IMR-90 (cell line): ENCODE data around the gene CARD8. TPM values are rescaled to one million over a fixed set of nuclear protein-coding genes. Genes with fewer than 3 reads are reported as not detected.

ENCODE experiments used
- ATAC-seq: fragments of 200-7000 bp; cut with Tn5 transposase; 2 replicates; pipeline ENCODE4 v1.9.1; 2020; ENCODE audit warnings: low read depth, mild to moderate bottlenecking, moderate library complexity
- BruUV-seq: library from RNA; stranded (reverse); fragments of 400-500 nt; replicated peaks from 2 replicates; lab custom pipeline; 2021; lab: Mats Ljungman, UMichigan
- CTCF ChIA-PET: fragments of 300-600 bp; formaldehyde crosslinking; extraction: SDS; loops from one replicate; lab custom pipeline; 2021; ENCODE audit warnings: antibody characterized with exemption; lab: Yijun Ruan, JAX
- POLR2A ChIA-PET: fragments of 300-600 bp; sonication (Branson Sonifier 250); formaldehyde crosslinking; loops from one replicate; lab custom pipeline; 2022; ENCODE audit warnings: antibody characterized with exemption; ENCODE audit not compliant: unreplicated experiment; lab: Charles Lee
- DNase-seq: peaks from one replicate; pipeline ENCODE4 v3.0.0; 2013
- H2AFZ ChIP-seq: replicated peaks from 2 replicates; pipeline ENCODE3; 2013; ENCODE audit warnings: low read length, mild to moderate bottlenecking; ENCODE audit not compliant: poor library complexity
- H2AK5ac ChIP-seq: 2 replicates; pipeline ENCODE4 v1.6.1; 2013; ENCODE audit warnings: low read depth, low read length, inconsistent platforms
- H2AK9ac ChIP-seq: replicated peaks from 2 replicates; pipeline ENCODE3; 2013; ENCODE audit warnings: mild to moderate bottlenecking, low read depth, low read length, moderate library complexity; ENCODE audit not compliant: poor library complexity
- H2BK120ac ChIP-seq: 2 replicates; pipeline ENCODE4 v1.6.1; 2013; ENCODE audit warnings: low read depth, low read length, inconsistent platforms
- H2BK15ac ChIP-seq: 3 replicates; pipeline ENCODE4 v1.6.1; 2013; ENCODE audit warnings: low read depth, low read length, inconsistent platforms
- H2BK20ac ChIP-seq: 2 replicates; pipeline ENCODE4 v1.6.1; 2013; ENCODE audit warnings: low read depth, mild to moderate bottlenecking, inconsistent platforms, low read length, moderate library complexity
- H2BK5ac ChIP-seq: 2 replicates; pipeline ENCODE4 v1.6.1; 2013; ENCODE audit warnings: mild to moderate bottlenecking, low read depth, low read length, inconsistent platforms; ENCODE audit not compliant: poor library complexity, severe bottlenecking
- H3K14ac ChIP-seq: replicated peaks from 2 replicates; pipeline ENCODE4 v1.6.1; 2013; ENCODE audit warnings: low read depth, low read length, inconsistent platforms
- H3K18ac ChIP-seq: 2 replicates; pipeline ENCODE4 v1.6.1; 2013; ENCODE audit warnings: low read depth, low read length, control low read depth
- H3K23ac ChIP-seq: 2 replicates; pipeline ENCODE4 v1.6.1; 2013; ENCODE audit warnings: low read depth, low read length, inconsistent platforms
- H3K27ac ChIP-seq: 2 replicates; pipeline ENCODE4 v1.5.1; 2013; ENCODE audit warnings: mild to moderate bottlenecking, control low read depth, low read length; ENCODE audit not compliant: insufficient read depth
- H3K27me3 ChIP-seq: 2 replicates; pipeline ENCODE4 v1.6.1; 2013; ENCODE audit warnings: low read length; ENCODE audit not compliant: control insufficient read depth, insufficient read depth
- H3K36me3 ChIP-seq: 2 replicates; pipeline ENCODE4 v1.6.1; 2013; ENCODE audit warnings: low read length, mixed read lengths; ENCODE audit not compliant: control insufficient read depth, insufficient read depth
- H3K4ac ChIP-seq: 2 replicates; pipeline ENCODE4 v1.6.1; 2013; ENCODE audit warnings: low read depth, low read length, inconsistent platforms
- H3K4me1 ChIP-seq: 2 replicates; pipeline ENCODE4 v1.6.1; 2013; ENCODE audit warnings: low read length, mixed read lengths; ENCODE audit not compliant: control insufficient read depth, insufficient read depth
- H3K4me2 ChIP-seq: 2 replicates; pipeline ENCODE4 v1.6.1; 2013; ENCODE audit warnings: low read depth, mild to moderate bottlenecking, control low read depth, low read length, moderate library complexity
- H3K4me3 ChIP-seq: 2 replicates; pipeline ENCODE4 v1.5.1; 2013; ENCODE audit warnings: low read depth, mild to moderate bottlenecking, control low read depth, low read length, moderate library complexity; ENCODE audit not compliant: insufficient read depth
- H3K56ac ChIP-seq: 2 replicates; pipeline ENCODE4 v1.6.1; 2013; ENCODE audit warnings: low read length, inconsistent platforms; ENCODE audit not compliant: insufficient read depth; ENCODE audit errors: extremely low read depth
- H3K79me1 ChIP-seq, 2 experiments: 2 replicates each; pipeline ENCODE4 v1.6.1; 2013; ENCODE audit warnings: low read length in 2 of 2, inconsistent platforms in 1 of 2, low read depth in 1 of 2
- H3K9ac ChIP-seq: 2 replicates; pipeline ENCODE4 v1.6.1; 2013; ENCODE audit warnings: low read depth, low read length, control low read depth
- H3K9me1 ChIP-seq: 2 replicates; pipeline ENCODE4 v1.6.1; 2013; ENCODE audit warnings: low read length, inconsistent platforms; ENCODE audit not compliant: insufficient read depth
- H3K9me3 ChIP-seq: 2 replicates; pipeline ENCODE4 v1.6.1; 2013; ENCODE audit warnings: low read length; ENCODE audit not compliant: control insufficient read depth, insufficient read depth
- H4K20me1 ChIP-seq: 2 replicates; pipeline ENCODE4 v1.6.1; 2013; ENCODE audit warnings: low read length, inconsistent platforms; ENCODE audit not compliant: insufficient read depth
- H4K5ac ChIP-seq: 2 replicates; pipeline ENCODE4 v1.6.1; 2013; ENCODE audit warnings: mild to moderate bottlenecking, low read depth, low read length, control low read depth
- H4K8ac ChIP-seq, 2 experiments: 2 replicates each; pipeline ENCODE4 v1.6.1; 2013; ENCODE audit warnings: low read depth in 2 of 2, low read length in 2 of 2, control low read depth in 1 of 2, inconsistent platforms in 1 of 2
- H4K91ac ChIP-seq: 2 replicates; pipeline ENCODE4 v1.6.1; 2013; ENCODE audit warnings: low read depth, low read length, inconsistent platforms; ENCODE audit not compliant: insufficient read depth
- CHD1 ChIP-seq: IDR thresholded peaks from 2 replicates; pipeline ENCODE4 v1.6.1; 2012; ENCODE audit warnings: low read depth, low read length, improper control_type of control experiment
- CTCF ChIP-seq: conservative IDR thresholded peaks from 2 replicates; pipeline ENCODE4 v1.5.1; 2012; ENCODE audit warnings: mild to moderate bottlenecking, low read depth, low read length, improper control_type of control experiment
- ELK1 ChIP-seq: fragments of 150-350 bp; IDR thresholded peaks from 2 replicates; pipeline ENCODE4 v1.6.1; 2016; ENCODE audit warnings: low read depth, mild to moderate bottlenecking, low read length, moderate library complexity, borderline replicate concordance
- FOS ChIP-seq: fragments of 150-350 bp; IDR thresholded peaks from 2 replicates; pipeline ENCODE4 v1.6.1; 2016; ENCODE audit warnings: low read depth, low read length
- MAFK ChIP-seq: IDR thresholded peaks from 2 replicates; pipeline ENCODE4 v1.6.1; 2012; ENCODE audit warnings: low read depth, low read length, improper control_type of control experiment
- MAZ ChIP-seq: IDR thresholded peaks from 2 replicates; pipeline ENCODE4 v1.6.1; 2012; ENCODE audit warnings: low read depth, mild to moderate bottlenecking, low read length, improper control_type of control experiment, moderate library complexity, borderline replicate concordance
- MXI1 ChIP-seq: IDR thresholded peaks from 2 replicates; pipeline ENCODE4 v1.6.1; 2012; ENCODE audit warnings: low read depth, mild to moderate bottlenecking, low read length, moderate library complexity, borderline replicate concordance
- POLR2A ChIP-seq: IDR thresholded peaks from 2 replicates; pipeline ENCODE4 v1.6.1; 2012; ENCODE audit warnings: mild to moderate bottlenecking, low read depth, low read length
- RAD21 ChIP-seq: IDR thresholded peaks from 2 replicates; pipeline ENCODE4 v1.6.1; 2012; ENCODE audit warnings: low read length, improper control_type of control experiment
- RFX5 ChIP-seq: IDR thresholded peaks from 2 replicates; pipeline ENCODE4 v1.8.0; 2012; ENCODE audit warnings: low read depth, mild to moderate bottlenecking, low read length, moderate library complexity
- SMC3 ChIP-seq: fragments of 150-350 bp; IDR thresholded peaks from 2 replicates; pipeline ENCODE4 v1.6.1; 2016; ENCODE audit warnings: low read depth, mild to moderate bottlenecking, antibody characterized with exemption, low read length, moderate library complexity
- USF2 ChIP-seq: fragments of 150-350 bp; IDR thresholded peaks from 2 replicates; pipeline ENCODE4 v1.6.1; 2017; ENCODE audit warnings: mild to moderate bottlenecking, antibody characterized with exemption, low read length, low read depth
- WGBS, 2 experiments: methylation state at CpG; one replicate each; pipeline versions ENCODE4 v1.1.5 to v1.1.7; 2013; ENCODE audit warnings: missing lambda C conversion rate in 2 of 2; ENCODE audit not compliant: insufficient read length in 1 of 2; ENCODE audit errors: extremely low coverage in 2 of 2; 5-methylcytosine and 5-hydroxymethylcytosine counted together
- dilution Hi-C: fragments of 300-500 bp; cut with HindIII; formaldehyde crosslinking; loops from one replicate; pipeline ENCODE4 v1.14.3; 2018; ENCODE audit warnings: low sequenced_read_pairs; ENCODE audit not compliant: unreplicated experiment
- in situ Hi-C: fragments of 300-500 bp; cut with MboI; formaldehyde crosslinking; loops from 3 replicates; pipeline ENCODE4 v1.14.3; 2019; ENCODE audit warnings: low sequenced_read_pairs, inconsistent platforms, mixed read lengths
- intact Hi-C: fragments of 100-400 bp; cut with micrococcal nuclease; formaldehyde crosslinking; loops from 2 replicates; pipeline ENCODE4 v1.10.0; 2022
- polyA plus RNA-seq, 3 experiments: library from polyadenylated mRNA; depleted of rRNA; stranded (reverse); fragments of >200 nt; gene quantifications; 2 replicates each; pipeline ENCODE4 v1.2.3, GENCODE V29; 2012; ENCODE audit warnings: low replicate concordance in 1 of 3
- total RNA-seq: library from RNA; depleted of rRNA; stranded (reverse); fragments of >200 nt; gene quantifications from 2 replicates; pipeline ENCODE4 v1.2.3, GENCODE V29; 2012

CARD8 gene
- total and polyA plus RNA-seq, 2 of the 4 experiments (the other 2 are of a cell fraction), result 11.3 to 15.5 TPM

- ChIA-PET POLR2A (no interaction called here), CTCF (no interaction called here)
- Histone ChIP-seq H3K14ac (no peak overlapping the region), H3K36me3 (peaks cover 14% of the 10 kb centered on the region), H3K4me1 (peaks cover 2% of the 10 kb centered on the region), H3K4me2 (peak overlapping the region; percentile 99; the same call in 1 of the 2 replicates), H2BK20ac (no peak overlapping the region), H3K4ac (no peak overlapping the region), H2AK5ac (0 out of 2 replicates have a peak overlapping the region, but pooled peaks have one; percentile 2), H3K18ac (no peak overlapping the region), H4K91ac (no peak overlapping the region), H3K27me3 (no peaks in the 10 kb centered on the region), H4K8ac (no peak overlapping the region), H4K20me1 (peaks cover 3% of the 10 kb centered on the region; the same call in 1 of the 2 replicates), H3K27ac (no peak overlapping the region), H3K9me3 (no peaks in the 10 kb centered on the region), H3K56ac (no peak overlapping the region), H3K23ac (no peak overlapping the region), H4K5ac (no peak overlapping the region), H3K4me3 (no peak overlapping the region), H2BK120ac (no peak overlapping the region), H2BK5ac (no peak overlapping the region), H2AK9ac (peak overlapping the region; percentile 42), H3K9me1 (peaks cover 11% of the 10 kb centered on the region), H3K9ac (peak overlapping the region; percentile 71), H3K79me1 (peaks cover 23 to 50% of the 10 kb centered on the region in 2 experiments), H2BK15ac (no peak overlapping the region), H2AFZ (no peak overlapping the region)
- intact Hi-C loops (no loop called here), dilution Hi-C loops (no loop called here), in situ Hi-C loops (no loop called here)
- ATAC-seq, result no peak
- WGBS, 2 experiments, result 75% methylated on average over 14 of the region's 37 CpGs; no CpG with 5 or more reads in 1 of the 2 experiments
- BruUV-seq, result no TSS peak
- TF ChIP-seq RFX5 (no peak), FOS (no peak), ELK1 (no peak), MXI1 (no peak), MAZ (no peak), POLR2A (no peak), USF2 (no peak), SMC3 (no peak), RAD21 (no peak), CHD1 (no peak), CTCF (no peak), MAFK (no peak)
- no peak for DNase-seq
These were observed 84.0 kb downstream of the CARD8 start for GRCh38 chr19:48171710-48172109.
